HCT116 (cell line): ENCODE results near the gene FBXL17. TPM values are rescaled to one million over a fixed set of nuclear protein-coding genes. Genes with fewer than 3 reads are reported as not detected.

Source experiments
- ATAC-seq: fragments of 200-7000 bp; cut with Tn5 transposase; 2 replicates; pipeline ENCODE4 v1.9.1; 2020; ENCODE audit warnings: mild to moderate bottlenecking, moderate library complexity
- BruUV-seq: library from RNA; stranded (reverse); fragments of 400-500 nt; replicated peaks from 2 replicates; lab custom pipeline; 2021; lab: Mats Ljungman, UMichigan
- CTCF ChIA-PET: fragments of 300-600 bp; sonication (Branson Sonifier 250); formaldehyde crosslinking; loops from one replicate; lab custom pipeline; 2021; ENCODE audit warnings: antibody characterized with exemption; lab: Charles Lee
- POLR2A ChIA-PET: fragments of 300-600, 350-600 bp; sonication (Branson Sonifier 250); formaldehyde crosslinking; loops from one replicate; lab custom pipeline; 2021; ENCODE audit warnings: antibody characterized with exemption; lab: Charles Lee
- RAD21 ChIA-PET, 2 experiments: fragments of 300-600 bp; sonication (Branson Sonifier 250); formaldehyde crosslinking; loops; one replicate each; lab custom pipeline; 2023; ENCODE audit warnings: low total read pairs in 2 of 2; ENCODE audit not compliant: uncharacterized antibody in 2 of 2, unreplicated experiment in 2 of 2, low non-redundant PET in 1 of 2; lab: Charles Lee
- DNase-seq: peaks from one replicate; pipeline ENCODE4 v3.0.0-alpha.2; 2010; ENCODE audit warnings: low read depth, low spot score
- H2AFZ ChIP-seq: fragments of 200-600 bp; shearing (Covaris generic), sonication (generic); 2 replicates; pipeline ENCODE4 v1.6.1; 2017; ENCODE audit warnings: low read depth, mixed run types, mixed read lengths, antibody characterized with exemption, low read length; ENCODE audit not compliant: poor library complexity, severe bottlenecking
- H3K27ac ChIP-seq: 2 replicates; pipeline ENCODE4 v1.5.1; 2012; ENCODE audit warnings: low read depth, low read length
- H3K27me3 ChIP-seq: fragments of 200-600 bp; sonication (generic); 2 replicates; pipeline ENCODE4 v1.6.1; 2016; ENCODE audit warnings: mixed run types, low read length, mixed read lengths; ENCODE audit not compliant: insufficient read depth
- H3K36me3 ChIP-seq, 2 experiments: fragments of 200-500 bp in 1 of 2; fragments of 200-600 bp in 1 of 2; sonication (Bioruptor generic) in 1 of 2; sonication (generic) in 1 of 2; 2 replicates each; pipeline versions ENCODE4 v1.5.1 to v1.6.1; 2014 to 2016; ENCODE audit warnings: low read length in 2 of 2, inconsistent platforms in 1 of 2, mixed read lengths in 1 of 2, mixed run types in 1 of 2; ENCODE audit not compliant: insufficient read depth in 2 of 2, control insufficient read depth in 1 of 2
- H3K4me1 ChIP-seq, 2 experiments: fragments of 200-600 bp in 1 of 2; sonication (generic) in 1 of 2; 2 replicates each; pipeline versions ENCODE4 v1.5.1 to v1.6.1; 2012 to 2017; ENCODE audit warnings: low read length in 2 of 2, inconsistent platforms in 1 of 2, mild to moderate bottlenecking in 1 of 2, mixed read lengths in 1 of 2, mixed run types in 1 of 2, moderate library complexity in 1 of 2; ENCODE audit not compliant: insufficient read depth in 2 of 2, control insufficient read depth in 1 of 2
- H3K4me2 ChIP-seq: fragments of 200-600 bp; sonication (generic); 2 replicates; pipeline ENCODE4 v1.6.1; 2017; ENCODE audit warnings: mixed run types, low read length, mixed read lengths
- H3K4me3 ChIP-seq, 2 experiments: fragments of 200-600 bp in 1 of 2; sonication (generic) in 1 of 2; replicated peaks in 1 of 2; 2 replicates each; pipeline ENCODE4 v1.5.1; 2011 to 2016; ENCODE audit warnings: low read length in 2 of 2, control low read depth in 1 of 2, low read depth in 1 of 2, mild to moderate bottlenecking in 1 of 2, mixed read lengths in 1 of 2, mixed run types in 1 of 2
- H3K79me2 ChIP-seq: fragments of 200-600 bp; sonication (generic); 2 replicates; pipeline ENCODE4 v1.6.1; 2017; ENCODE audit warnings: mild to moderate bottlenecking, mixed run types, low read length, moderate library complexity, mixed read lengths; ENCODE audit not compliant: insufficient read depth
- H3K9ac ChIP-seq: fragments of 200-600 bp; sonication (generic); 2 replicates; pipeline ENCODE4 v1.6.1; 2016; ENCODE audit warnings: low read length, mixed read lengths
- H3K9me2 ChIP-seq: fragments of 200-600 bp; sonication (generic), shearing (Covaris generic); 2 replicates; pipeline ENCODE4 v1.6.1; 2017; ENCODE audit warnings: mixed run types, mild to moderate bottlenecking, moderate library complexity; ENCODE audit not compliant: insufficient read depth
- H3K9me3 ChIP-seq, 2 experiments: fragments of 200-500 bp in 1 of 2; fragments of 200-600 bp in 1 of 2; sonication (Bioruptor generic) in 1 of 2; sonication (generic) in 1 of 2; 2 replicates each; pipeline ENCODE4 v1.6.1; 2014 to 2017; ENCODE audit warnings: low read length in 2 of 2, mixed read lengths in 2 of 2, inconsistent platforms in 1 of 2, low read depth in 1 of 2, mild to moderate bottlenecking in 1 of 2, mixed run types in 1 of 2, moderate library complexity in 1 of 2; ENCODE audit not compliant: control insufficient read depth in 1 of 2, insufficient read depth in 1 of 2
- H4K20me1 ChIP-seq: fragments of 200-600 bp; sonication (generic), shearing (Covaris generic); 2 replicates; pipeline ENCODE4 v1.6.1; 2017; ENCODE audit warnings: mixed run types, mild to moderate bottlenecking, moderate library complexity; ENCODE audit not compliant: insufficient read depth
- EGR1 ChIP-seq: IDR thresholded peaks from 2 replicates; pipeline ENCODE4 v1.6.1; 2012; ENCODE audit warnings: low read depth
- EZH2 ChIP-seq: fragments of 200-600 bp; sonication (generic); IDR thresholded peaks from 2 replicates; pipeline ENCODE4 v1.6.1; 2017; ENCODE audit warnings: antibody characterized with exemption, mixed run types
- EZH2phosphoT487 ChIP-seq: fragments of 200-600 bp; IDR thresholded peaks from 2 replicates; pipeline ENCODE4 v1.6.1; 2018; ENCODE audit warnings: antibody characterized with exemption, borderline replicate concordance
- intact Hi-C: fragments of 100-400 bp; cut with micrococcal nuclease; formaldehyde crosslinking; loops from 2 replicates; pipeline ENCODE4 v1.10.0; 2022
- total RNA-seq: library from RNA; stranded (reverse); gene quantifications from one replicate; pipeline ENCODE4 v1.2.1, GENCODE V29; 2021; ENCODE audit not compliant: unreplicated experiment
- TF ChIP-seq, protein P1 (sequence below): IDR thresholded peaks from 2 replicates; pipeline ENCODE4 v1.6.1; 2011; ENCODE audit warnings: mild to moderate bottlenecking, low read length, moderate library complexity; ENCODE audit not compliant: insufficient replicate concordance; ENCODE audit errors: extremely low read depth
- TF ChIP-seq, protein P2 (sequence below): IDR thresholded peaks from 2 replicates; pipeline ENCODE4 v1.6.1; 2012; ENCODE audit warnings: low read depth
- TF ChIP-seq, protein P3 (sequence below): IDR thresholded peaks from 2 replicates; pipeline ENCODE4 v1.6.1; 2012

The FBXL17 gene
- total RNA-seq, 1 experiment from 2014 or later: 9.4 TPM

DNA sequence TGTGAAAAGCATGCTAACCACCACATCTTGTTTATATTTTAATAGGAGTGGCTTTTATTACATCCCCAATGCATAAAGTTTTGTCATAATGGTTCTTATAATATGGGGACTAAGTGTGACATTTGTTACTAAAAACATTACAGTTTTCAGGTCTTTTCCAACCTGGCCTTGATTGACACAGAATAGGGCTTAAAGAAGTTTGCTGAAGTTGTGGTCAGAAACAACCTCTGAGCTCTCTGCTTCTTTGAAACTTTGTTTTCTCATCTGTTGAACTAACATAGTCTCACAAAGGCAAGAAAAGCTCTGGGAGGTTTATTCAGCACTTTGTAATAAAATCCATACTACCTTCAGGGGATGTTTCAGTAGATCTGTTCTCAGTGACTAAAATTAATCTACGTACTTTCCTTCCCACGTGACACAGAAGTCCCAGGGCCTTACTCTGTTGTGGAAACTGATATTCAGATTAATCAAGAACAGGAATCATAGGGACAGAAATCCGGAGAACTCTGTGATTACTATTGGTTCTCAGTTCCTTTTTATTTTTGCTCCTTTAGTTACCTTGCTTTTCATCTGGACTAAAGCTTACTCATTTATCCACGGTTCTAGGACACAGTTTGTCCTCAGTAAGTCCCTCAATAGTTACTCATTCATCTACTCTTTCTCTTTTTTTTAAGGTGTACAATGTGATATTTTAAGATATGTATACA, 422.2 kb downstream of the FBXL17 start:
- Histone ChIP-seq H3K27me3 (no peaks in the 10 kb centered on the region), H3K9me3 (no peaks in the 10 kb centered on the region), H4K20me1 (no peaks in the 10 kb centered on the region), H3K4me2 (no peak overlapping the region), H3K4me3 (no peak overlapping the region), H3K79me2 (no peaks in the 10 kb centered on the region), H3K27ac (no peak overlapping the region), H3K4me1 (no peaks in the 10 kb centered on the region)
- BruUV-seq: no TSS peak
- intact Hi-C loops: no loop called here
- no peak for DNase-seq
- POLR2A ChIA-PET: no interaction called here
- CTCF ChIA-PET: no interaction called here
- TF ChIP-seq, protein P1, sequence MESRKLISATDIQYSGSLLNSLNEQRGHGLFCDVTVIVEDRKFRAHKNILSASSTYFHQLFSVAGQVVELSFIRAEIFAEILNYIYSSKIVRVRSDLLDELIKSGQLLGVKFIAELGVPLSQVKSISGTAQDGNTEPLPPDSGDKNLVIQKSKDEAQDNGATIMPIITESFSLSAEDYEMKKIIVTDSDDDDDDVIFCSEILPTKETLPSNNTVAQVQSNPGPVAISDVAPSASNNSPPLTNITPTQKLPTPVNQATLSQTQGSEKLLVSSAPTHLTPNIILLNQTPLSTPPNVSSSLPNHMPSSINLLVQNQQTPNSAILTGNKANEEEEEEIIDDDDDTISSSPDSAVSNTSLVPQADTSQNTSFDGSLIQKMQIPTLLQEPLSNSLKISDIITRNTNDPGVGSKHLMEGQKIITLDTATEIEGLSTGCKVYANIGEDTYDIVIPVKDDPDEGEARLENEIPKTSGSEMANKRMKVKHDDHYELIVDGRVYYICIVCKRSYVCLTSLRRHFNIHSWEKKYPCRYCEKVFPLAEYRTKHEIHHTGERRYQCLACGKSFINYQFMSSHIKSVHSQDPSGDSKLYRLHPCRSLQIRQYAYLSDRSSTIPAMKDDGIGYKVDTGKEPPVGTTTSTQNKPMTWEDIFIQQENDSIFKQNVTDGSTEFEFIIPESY: no peak
- TF ChIP-seq, protein P2, sequence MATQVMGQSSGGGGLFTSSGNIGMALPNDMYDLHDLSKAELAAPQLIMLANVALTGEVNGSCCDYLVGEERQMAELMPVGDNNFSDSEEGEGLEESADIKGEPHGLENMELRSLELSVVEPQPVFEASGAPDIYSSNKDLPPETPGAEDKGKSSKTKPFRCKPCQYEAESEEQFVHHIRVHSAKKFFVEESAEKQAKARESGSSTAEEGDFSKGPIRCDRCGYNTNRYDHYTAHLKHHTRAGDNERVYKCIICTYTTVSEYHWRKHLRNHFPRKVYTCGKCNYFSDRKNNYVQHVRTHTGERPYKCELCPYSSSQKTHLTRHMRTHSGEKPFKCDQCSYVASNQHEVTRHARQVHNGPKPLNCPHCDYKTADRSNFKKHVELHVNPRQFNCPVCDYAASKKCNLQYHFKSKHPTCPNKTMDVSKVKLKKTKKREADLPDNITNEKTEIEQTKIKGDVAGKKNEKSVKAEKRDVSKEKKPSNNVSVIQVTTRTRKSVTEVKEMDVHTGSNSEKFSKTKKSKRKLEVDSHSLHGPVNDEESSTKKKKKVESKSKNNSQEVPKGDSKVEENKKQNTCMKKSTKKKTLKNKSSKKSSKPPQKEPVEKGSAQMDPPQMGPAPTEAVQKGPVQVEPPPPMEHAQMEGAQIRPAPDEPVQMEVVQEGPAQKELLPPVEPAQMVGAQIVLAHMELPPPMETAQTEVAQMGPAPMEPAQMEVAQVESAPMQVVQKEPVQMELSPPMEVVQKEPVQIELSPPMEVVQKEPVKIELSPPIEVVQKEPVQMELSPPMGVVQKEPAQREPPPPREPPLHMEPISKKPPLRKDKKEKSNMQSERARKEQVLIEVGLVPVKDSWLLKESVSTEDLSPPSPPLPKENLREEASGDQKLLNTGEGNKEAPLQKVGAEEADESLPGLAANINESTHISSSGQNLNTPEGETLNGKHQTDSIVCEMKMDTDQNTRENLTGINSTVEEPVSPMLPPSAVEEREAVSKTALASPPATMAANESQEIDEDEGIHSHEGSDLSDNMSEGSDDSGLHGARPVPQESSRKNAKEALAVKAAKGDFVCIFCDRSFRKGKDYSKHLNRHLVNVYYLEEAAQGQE: no peak
- TF ChIP-seq EZH2 (no peak), EGR1 (no peak), EZH2phosphoT487 (no peak)
- TF ChIP-seq, protein P3, sequence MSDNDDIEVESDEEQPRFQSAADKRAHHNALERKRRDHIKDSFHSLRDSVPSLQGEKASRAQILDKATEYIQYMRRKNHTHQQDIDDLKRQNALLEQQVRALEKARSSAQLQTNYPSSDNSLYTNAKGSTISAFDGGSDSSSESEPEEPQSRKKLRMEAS: no peak
- TF ChIP-seq, all 23 proteins: peak for 0
- no peak overlapping the region for H2AFZ ChIP-seq
- H3K36me3 ChIP-seq: no peaks in the 10 kb centered on the region
- no peak overlapping the region for H3K9ac ChIP-seq
- RAD21 ChIA-PET: no interaction called here
- no peaks in the 10 kb centered on the region for H3K9me2 ChIP-seq
- ATAC-seq: no peak
